Natural killer cell (primary cell): Measurements from ENCODE around the gene SGCG. TPM values are rescaled to one million over a fixed set of nuclear protein-coding genes. Genes with fewer than 3 reads are reported as not detected.

ENCODE experiments used
- ATAC-seq, 3 donors: fragments of 150-1000 bp in 2 of 3; fragments of 200-7000 bp in 1 of 3; cut with Tn5 transposase; 1 replicate in 1 of 3; 2 replicates in 2 of 3; pipeline ENCODE4 v1.10.0; 2021; ENCODE audit warnings: mild to moderate bottlenecking in 2 of 3, moderate library complexity in 2 of 3
- DNase-seq, 2 donors: peaks; one replicate each; pipeline versions ENCODE4 v3.0.0 to v3.0.0-alpha.2; 2013 to 2021; ENCODE audit warnings: mixed read lengths in 1 of 2
- H3K27ac ChIP-seq: one replicate; pipeline ENCODE4 v1.5.1; 2013; ENCODE audit warnings: mild to moderate bottlenecking, low read length
- H3K27me3 ChIP-seq: one replicate; pipeline ENCODE4 v1.6.1; 2013; ENCODE audit warnings: low read length; ENCODE audit not compliant: control insufficient read depth, insufficient read depth
- H3K36me3 ChIP-seq: one replicate; pipeline ENCODE4 v1.6.1; 2013; ENCODE audit warnings: low read length; ENCODE audit not compliant: control insufficient read depth, insufficient read depth
- H3K4me1 ChIP-seq: one replicate; pipeline ENCODE4 v1.6.1; 2013; ENCODE audit warnings: low read length; ENCODE audit not compliant: control insufficient read depth, insufficient read depth
- H3K4me3 ChIP-seq: one replicate; pipeline ENCODE4 v1.5.1; 2013; ENCODE audit warnings: low read length
- H3K9me3 ChIP-seq: one replicate; pipeline ENCODE4 v1.6.1; 2013; ENCODE audit warnings: low read length; ENCODE audit not compliant: control insufficient read depth, insufficient read depth
- H3K27ac Mint-ChIP-seq, 2 donors: one replicate each; pipeline ENCODE4 v1.8.0; 2022; ENCODE audit warnings: mild to moderate bottlenecking in 2 of 2, mixed read lengths in 2 of 2, moderate library complexity in 1 of 2
- H3K27me3 Mint-ChIP-seq, 2 donors: one replicate each; pipeline ENCODE4 v1.8.0; 2022; ENCODE audit warnings: low read depth in 2 of 2, mixed read lengths in 2 of 2
- H3K36me3 Mint-ChIP-seq: one replicate; pipeline ENCODE4 v1.8.0; 2022; ENCODE audit warnings: mixed read lengths
- H3K4me1 Mint-ChIP-seq, 2 donors: one replicate each; pipeline ENCODE4 v1.8.0; 2022; ENCODE audit warnings: mixed read lengths in 2 of 2
- H3K4me3 Mint-ChIP-seq: one replicate; pipeline ENCODE4 v1.8.0; 2022; ENCODE audit warnings: mild to moderate bottlenecking, moderate library complexity, mixed read lengths
- H3K9me3 Mint-ChIP-seq, 2 donors: one replicate each; pipeline ENCODE4 v1.8.0; 2022; ENCODE audit warnings: mixed read lengths in 2 of 2
- CTCF ChIP-seq: fragments of 200-600 bp; IDR thresholded peaks from one replicate; pipeline ENCODE4 v1.8.0; 2022; ENCODE audit warnings: antibody characterized with exemption
- WGBS: methylation state at CpG from one replicate; pipeline ENCODE4 v1.1.7; 2013; ENCODE audit warnings: missing lambda C conversion rate; ENCODE audit not compliant: insufficient coverage; 5-methylcytosine and 5-hydroxymethylcytosine counted together
- intact Hi-C: fragments of 100-400 bp; cut with micrococcal nuclease; formaldehyde crosslinking; loops from one replicate; pipeline ENCODE4 v1.14.2; 2022
- total RNA-seq, 4 donors: library from RNA; stranded (reverse); fragments of 120-200 nt in 1 of 4; gene quantifications; one replicate each; pipeline versions ENCODE4 v1.2.3 to v1.2.4, GENCODE V29; 2013 to 2022

The SGCG gene
- total RNA-seq, 3 donors from 2014 or later (not counting 1 experiment from before 2014, with no cell fraction given): not detected

GRCh38 chr13:23325191-23325590 lies 144.4 kb downstream of the SGCG start:
- no peaks in the 10 kb centered on the region for H3K9me3 Mint-ChIP-seq
- H3K36me3 Mint-ChIP-seq: no peaks in the 10 kb centered on the region
- H3K27me3 ChIP-seq: no peaks in the 10 kb centered on the region
- no peak for TF ChIP-seq CTCF
- H3K27ac Mint-ChIP-seq: no peak overlapping the region
- WGBS: 61% methylated on average over 2 of the region's 2 CpGs
- H3K4me3 ChIP-seq: no peak overlapping the region
- DNase-seq (no peak), ATAC-seq (no peak)
- H3K4me1 ChIP-seq: peaks cover 10% of the 10 kb centered on the region
- peaks cover 22 to 24% of the 10 kb centered on the region in 2 donors for H3K4me1 Mint-ChIP-seq
- H3K4me3 Mint-ChIP-seq: no peak overlapping the region
- no peaks in the 10 kb centered on the region for H3K9me3 ChIP-seq
- H3K36me3 ChIP-seq: no peaks in the 10 kb centered on the region
- peaks cover 0 to 3% of the 10 kb centered on the region in 2 donors for H3K27me3 Mint-ChIP-seq
- no peak overlapping the region for H3K27ac ChIP-seq
- intact Hi-C loops: no loop called here

- Mint-ChIP-seq H3K4me1 (no peaks in the 10 kb centered on the region), H3K36me3 (peaks cover 12% of the 10 kb centered on the region), H3K27me3 (no peaks in the 10 kb centered on the region), H3K9me3 (no peaks in the 10 kb centered on the region), H3K27ac (no peak overlapping the region), H3K4me3 (no peak overlapping the region)
- Histone ChIP-seq H3K9me3 (no peaks in the 10 kb centered on the region), H3K27me3 (no peaks in the 10 kb centered on the region), H3K4me3 (no peak overlapping the region), H3K4me1 (no peaks in the 10 kb centered on the region), H3K36me3 (no peaks in the 10 kb centered on the region), H3K27ac (no peak overlapping the region)
- intact Hi-C loops: no loop called here
- ATAC-seq: no peak
- DNase-seq: no peak
- WGBS: 93% methylated on average over 6 of the region's 6 CpGs
- TF ChIP-seq CTCF: no peak
These were observed 149.6 kb downstream of the SGCG start for GRCh38 chr13:23330356-23330755.

GRCh38 chr13:23339225-23339624 lies 158.4 kb downstream of the SGCG start:
- WGBS: no CpG with 5 or more reads among the region's 1 CpG
- H3K27me3 ChIP-seq: no peaks in the 10 kb centered on the region
- no peak overlapping the region for H3K27ac ChIP-seq
- no peaks in the 10 kb centered on the region for H3K4me1 Mint-ChIP-seq
- no peaks in the 10 kb centered on the region for H3K27me3 Mint-ChIP-seq
- peaks cover 34% of the 10 kb centered on the region for H3K36me3 Mint-ChIP-seq
- H3K4me3 ChIP-seq: no peak overlapping the region
- H3K9me3 Mint-ChIP-seq: peaks cover 0 to 3% of the 10 kb centered on the region in 2 donors
- intact Hi-C loops: no loop called here
- H3K4me1 ChIP-seq: no peaks in the 10 kb centered on the region
- TF ChIP-seq CTCF: no peak
- peaks cover 13% of the 10 kb centered on the region for H3K36me3 ChIP-seq
- DNase-seq: no peak
- no peak for ATAC-seq
- H3K27ac Mint-ChIP-seq: no peak overlapping the region
- H3K4me3 Mint-ChIP-seq: no peak overlapping the region
- no peaks in the 10 kb centered on the region for H3K9me3 ChIP-seq

GRCh38 chr13:23344931-23345595 lies 164.3 kb downstream of the SGCG start:
- H3K27ac ChIP-seq: no peak overlapping the region
- no peaks in the 10 kb centered on the region for H3K27me3 ChIP-seq
- no peaks in the 10 kb centered on the region for H3K9me3 ChIP-seq
- intact Hi-C loops: no loop called here
- DNase-seq: no peak
- H3K4me1 Mint-ChIP-seq: peaks cover 6 to 9% of the 10 kb centered on the region in 2 donors
- ATAC-seq: no peak
- no peaks in the 10 kb centered on the region for H3K9me3 Mint-ChIP-seq
- H3K4me1 ChIP-seq: no peaks in the 10 kb centered on the region
- peaks cover 42% of the 10 kb centered on the region for H3K36me3 Mint-ChIP-seq
- no peak overlapping the region for H3K27ac Mint-ChIP-seq
- peaks cover 38% of the 10 kb centered on the region for H3K36me3 ChIP-seq
- H3K4me3 ChIP-seq: no peak overlapping the region
- H3K27me3 Mint-ChIP-seq: no peaks in the 10 kb centered on the region
- no peak for TF ChIP-seq CTCF
- 87% methylated on average over 4 of the region's 4 CpGs for WGBS
- H3K4me3 Mint-ChIP-seq: no peak overlapping the region
